ENCODE data around the gene URM1. TPM values are rescaled to one million over a fixed set of nuclear protein-coding genes. Genes with fewer than 3 reads are reported as not detected.
A peak's percentile ranks its signal among the peaks of the same experiment; 100 is the strongest.

Gene URM1
- total RNA-seq, 1 donor from 2014 or later, result 10.3 TPM

DNA sequence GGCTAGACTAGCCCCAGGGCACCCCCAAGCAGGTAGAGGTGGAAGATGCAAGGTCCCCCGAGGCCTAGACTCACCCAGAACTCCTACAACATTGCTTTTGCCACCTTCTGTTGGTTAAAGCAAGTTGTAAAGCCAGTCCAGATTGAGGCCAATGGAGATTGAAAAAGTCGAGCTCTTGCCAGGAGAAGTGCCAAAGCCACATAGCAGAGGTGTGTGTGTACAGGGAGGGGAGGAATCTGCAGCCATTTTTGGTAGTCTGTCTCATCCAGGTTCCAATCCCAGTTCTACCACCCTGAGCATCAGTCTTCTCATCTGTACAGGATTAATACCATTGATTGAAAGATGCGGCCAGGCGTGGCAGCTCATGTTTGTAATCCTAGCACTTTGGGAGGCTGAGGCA is 12.3 kb upstream of the URM1 start:
- Histone ChIP-seq H2AFZ (replicated peaks) (no peak overlapping the region), H4K20me1 (ENCODE audit: low read depth) (peaks cover 53% of the 10 kb centered on the region), H3K79me2 (ENCODE audit: low read depth) (no peaks in the 10 kb centered on the region), H3K9ac (no peak overlapping the region), H3K27ac (no peak overlapping the region), H3K9me3 (ENCODE audit: low read depth) (no peaks in the 10 kb centered on the region), H3F3A (ENCODE audit: low read depth) (peaks cover 9% of the 10 kb centered on the region), H3K4me3 (no peak overlapping the region), H3K27me3 (peaks cover 55% of the 10 kb centered on the region), H3K4me1 (no peaks in the 10 kb centered on the region), H3K36me3 (no peaks in the 10 kb centered on the region), H3K4me2 (no peak overlapping the region)
- no peak for DNase-seq (ENCODE audit: low spot score)
- Mint-ChIP-seq H3K9me3 (no peaks in the 10 kb centered on the region), H3K4me3 (no peak overlapping the region), H3K27ac (no peak overlapping the region), H3K27me3 (ENCODE audit: insufficient read depth, low read depth) (peaks cover 7% of the 10 kb centered on the region), H3K4me1 (peaks cover 22% of the 10 kb centered on the region), H3K36me3 (peaks cover 16% of the 10 kb centered on the region)
- TF ChIP-seq EZH2phosphoT487 (IDR thresholded peaks at IDR 0.05) (no peak), CTCF (IDR thresholded peaks at IDR 0.05) (no peak), EZH2 (IDR thresholded peaks at IDR 0.05) (no peak)

GRCh38 chr9:128360826-128361225 is 10.3 kb upstream of the URM1 start:
- peaks cover 10% of the 10 kb centered on the region for H3K36me3 Mint-ChIP-seq
- H3K4me2 ChIP-seq, result no peak overlapping the region
- peaks cover 68% of the 10 kb centered on the region for H4K20me1 ChIP-seq (ENCODE audit: low read depth)
- no peak overlapping the region for H3K27ac Mint-ChIP-seq
- H3K9me3 Mint-ChIP-seq, result no peaks in the 10 kb centered on the region
- no peak overlapping the region for H3K27ac ChIP-seq
- H3K36me3 ChIP-seq, result no peaks in the 10 kb centered on the region
- H3K9ac ChIP-seq, result no peak overlapping the region
- peaks cover 35% of the 10 kb centered on the region for H3K4me1 Mint-ChIP-seq
- H3K4me3 ChIP-seq, result no peak overlapping the region
- H3K4me1 ChIP-seq, result peaks cover 6% of the 10 kb centered on the region
- H3K9me3 ChIP-seq (ENCODE audit: low read depth), result no peaks in the 10 kb centered on the region
- no peak for TF ChIP-seq EZH2 (IDR thresholded peaks at IDR 0.05)
- DNase-seq (ENCODE audit: low spot score), result no peak
- peaks cover 22% of the 10 kb centered on the region for H3F3A ChIP-seq (ENCODE audit: low read depth)
- H3K27me3 ChIP-seq, result peaks cover 72% of the 10 kb centered on the region
- H3K79me2 ChIP-seq (ENCODE audit: low read depth), result no peaks in the 10 kb centered on the region
- H3K27me3 Mint-ChIP-seq (ENCODE audit: insufficient read depth, low read depth), result peaks cover 9% of the 10 kb centered on the region
- no peak overlapping the region for H3K4me3 Mint-ChIP-seq
- H2AFZ ChIP-seq (replicated peaks), result no peak overlapping the region

DNA sequence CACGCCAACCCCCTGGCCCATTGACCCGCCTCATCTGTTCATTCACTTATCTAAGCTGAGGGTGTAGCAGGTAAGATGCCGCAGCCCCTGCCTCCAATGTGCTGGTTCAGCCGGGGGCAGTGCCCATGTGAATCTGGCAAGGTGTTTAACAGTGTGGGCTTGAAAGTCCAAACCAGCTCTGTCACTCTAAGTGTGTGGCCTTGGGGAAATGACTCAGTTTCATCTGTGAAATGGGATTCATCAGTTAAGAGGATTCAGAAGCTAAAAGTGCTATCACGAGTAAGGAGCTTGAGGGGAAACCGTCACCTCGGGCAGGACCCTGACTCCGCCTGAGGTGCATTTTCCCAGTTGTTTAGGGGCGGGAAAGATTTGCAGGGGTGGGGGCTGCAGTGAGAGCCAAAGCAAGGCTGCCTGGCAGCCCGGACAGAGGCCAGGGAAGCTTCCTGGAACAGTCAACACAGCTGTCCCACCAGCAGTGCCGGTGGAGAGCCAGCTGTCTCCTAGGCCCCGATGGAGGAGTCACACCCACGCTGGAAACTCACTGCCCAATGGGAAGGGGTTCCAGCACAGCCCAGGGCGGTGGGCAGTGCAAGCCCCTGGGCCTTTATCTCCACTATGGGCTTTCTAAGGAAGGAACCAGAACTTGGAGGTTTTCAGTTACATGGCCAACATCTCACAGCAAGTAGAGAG is 9.7 kb upstream of the URM1 start:
- H3K9ac ChIP-seq, result no peak overlapping the region
- Mint-ChIP-seq H3K27me3 (ENCODE audit: insufficient read depth, low read depth) (peaks cover 10% of the 10 kb centered on the region), H3K27ac (peak overlapping the region; percentile 75)

More for the DNA sequence above, 9.7 kb upstream of the URM1 start:
- Histone ChIP-seq H3K79me2 (ENCODE audit: low read depth) (no peaks in the 10 kb centered on the region), H3F3A (ENCODE audit: low read depth) (peaks cover 22% of the 10 kb centered on the region), H3K4me3 (no peak overlapping the region), H3K36me3 (no peaks in the 10 kb centered on the region), H3K9me3 (ENCODE audit: low read depth) (no peaks in the 10 kb centered on the region), H3K4me1 (peaks cover 6% of the 10 kb centered on the region), H3K27me3 (peaks cover 78% of the 10 kb centered on the region), H3K4me2 (peak overlapping the region; percentile 49), H2AFZ (replicated peaks) (no peak overlapping the region), H4K20me1 (ENCODE audit: low read depth) (peaks cover 72% of the 10 kb centered on the region), H3K27ac (no peak overlapping the region)
- TF ChIP-seq EZH2phosphoT487 (IDR thresholded peaks at IDR 0.05) (no peak), CTCF (IDR thresholded peaks at IDR 0.05) (no peak), EZH2 (IDR thresholded peaks at IDR 0.05) (no peak)
- no peaks in the 10 kb centered on the region for H3K9me3 Mint-ChIP-seq
- DNase-seq (ENCODE audit: low spot score), result no peak
- H3K36me3 Mint-ChIP-seq, result peaks cover 6% of the 10 kb centered on the region
- H3K4me3 Mint-ChIP-seq, result peak overlapping the region; percentile 62
- H3K4me1 Mint-ChIP-seq, result peaks cover 36% of the 10 kb centered on the region
